Bronchus fibroblast of lung (primary cell): ENCODE results near the gene HAUS7. TPM values are rescaled to one million over a fixed set of nuclear protein-coding genes. Genes with fewer than 3 reads are reported as not detected.

Experiments
- total RNA-seq: library from RNA; depleted of rRNA; stranded (reverse); fragments of >200 nt; gene quantifications from 2 replicates; pipeline ENCODE4 v1.2.3, GENCODE V29; 2015

HAUS7 gene
- 49.4 and 51.6 TPM in 2 replicates for total RNA-seq

GRCh38 chrX:153470411-153471363 is at the start of gene HAUS7:
Gene HAUS7, minus strand, starts transcription at chrX:153470576. Its CDS starts 19 bp downstream, at chrX:153470557.

GRCh38 chrX:153517423-153517822 is 47.0 kb upstream of the HAUS7 start, which contains the start of gene ATP2B3:
Gene ATP2B3, plus strand, starts transcription at chrX:153517642. Its CDS starts 18,606 bp downstream, at chrX:153536248.

GRCh38 chrX:153494541-153495361 is 24.4 kb upstream of the HAUS7 start, which contains the start of gene BGN:
Gene BGN, plus strand, starts transcription at chrX:153494980. Its CDS starts 9,652 bp downstream, at chrX:153504632.

GRCh38 chrX:153445856-153446635 is 24.3 kb downstream of the HAUS7 start, which contains the start of gene TREX2:
Gene TREX2, minus strand, starts transcription at chrX:153446056. Its CDS starts 626 bp downstream, at chrX:153445430.

GRCh38 chrX:153411255-153411987 is 59.0 kb downstream of the HAUS7 start, which contains the start of gene ZFP92:
Gene ZFP92, plus strand, starts transcription at chrX:153411472. Its CDS starts 6,851 bp downstream, at chrX:153418323.

GRCh38 chrX:153401133-153401764 is 69.1 kb downstream of the HAUS7 start, which contains the start of gene PNMA6E:
Gene PNMA6E, minus strand, starts transcription at chrX:153401350. Its CDS starts 2,501 bp downstream, at chrX:153398849.

Other genes with a start within 250 kb of the HAUS7 start
- gene PNMA6F, start 148.8 kb downstream of the HAUS7 start, total RNA-seq, result not detected in 2 replicates
- 4.8 and 4.9 TPM in 2 replicates for gene ZNF275, start 136.4 kb downstream of the HAUS7 start, total RNA-seq
- gene PNMA6E, start 69.2 kb downstream of the HAUS7 start, total RNA-seq, result not detected in 2 replicates
- 0.15 and 0.17 TPM in 2 replicates for gene ZFP92, start 59.1 kb downstream of the HAUS7 start, total RNA-seq
- gene TREX2, start 24.5 kb downstream of the HAUS7 start, total RNA-seq, result 0.84 TPM in 1 of 2 replicates, not detected in the other
- 14.0 TPM in 2 replicates for gene BGN, start 24.4 kb upstream of the HAUS7 start, total RNA-seq
- not detected in 2 replicates for gene ATP2B3, start 47.1 kb upstream of the HAUS7 start, total RNA-seq
- gene CCNQ, start 128.6 kb upstream of the HAUS7 start, total RNA-seq, result 35.1 and 38.7 TPM in 2 replicates
- 0.34 and 0.45 TPM in 2 replicates for gene DUSP9, start 176.6 kb upstream of the HAUS7 start, total RNA-seq
- 0.15 TPM in 1 of 2 replicates, not detected in the other for gene PNCK, start 203.2 kb upstream of the HAUS7 start, total RNA-seq
- 7.9 and 8.7 TPM in 2 replicates for gene SLC6A8, start 217.3 kb upstream of the HAUS7 start, total RNA-seq